ES-I3 (cell line): Measurements from ENCODE around the gene CFAP299.
"Not testable (repeated sequence)": the region's sequence is repeated elsewhere in the genome, so short reads cannot be mapped to it uniquely, and the experiment has no call there.

ENCODE experiments used
- H3K36me3 ChIP-seq: 2 replicates; pipeline ENCODE4 v1.6.1; 2013; ENCODE audit warnings: mild to moderate bottlenecking, low read length, control low read depth, moderate library complexity; ENCODE audit not compliant: insufficient read depth
- H3K4me1 ChIP-seq: 2 replicates; pipeline ENCODE4 v1.6.1; 2013; ENCODE audit warnings: mild to moderate bottlenecking, control low read depth, low read length; ENCODE audit not compliant: insufficient read depth
- H3K9ac ChIP-seq: 2 replicates; pipeline ENCODE4 v1.6.1; 2013; ENCODE audit warnings: low read depth, mild to moderate bottlenecking, low read length, moderate library complexity
- H3K9me3 ChIP-seq: 2 replicates; pipeline ENCODE4 v1.6.1; 2013; ENCODE audit warnings: mild to moderate bottlenecking, low read length, moderate library complexity; ENCODE audit not compliant: control insufficient read depth, insufficient read depth

Gene CFAP299

DNA sequence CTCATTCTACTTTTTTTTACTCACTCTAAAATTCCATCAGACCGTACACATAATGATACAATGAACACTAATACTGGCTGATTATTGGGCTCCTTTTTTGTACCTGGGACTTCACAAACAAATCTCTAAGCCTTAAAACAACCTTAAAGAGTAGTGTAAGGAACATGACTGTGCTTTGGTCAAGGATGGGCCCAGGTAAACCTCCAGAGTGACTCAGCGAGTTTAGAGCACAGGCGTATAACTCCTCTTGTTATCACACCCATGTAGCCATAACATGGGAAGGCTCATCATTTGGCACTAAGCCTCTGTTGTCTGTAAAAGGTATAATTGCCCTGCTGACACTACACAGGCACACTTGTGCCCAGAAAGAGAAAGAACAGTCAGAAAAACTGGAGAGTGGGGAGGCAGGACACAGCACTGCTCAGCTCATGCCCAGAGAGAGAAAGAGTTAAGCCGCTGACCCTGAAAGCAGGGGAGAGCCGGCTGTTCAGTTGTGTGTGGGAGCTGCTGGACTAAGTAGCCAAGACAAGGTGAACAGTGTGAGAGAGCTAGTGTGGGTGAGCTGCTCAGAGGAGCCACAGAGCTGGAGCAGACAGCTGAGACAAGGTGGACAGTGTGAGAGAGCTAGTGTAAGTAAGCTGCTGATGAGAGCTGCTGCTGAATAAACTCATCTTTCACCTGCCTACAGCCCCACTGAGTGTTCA lies 375.4 kb downstream of the CFAP299 start:
- Histone ChIP-seq H3K9ac (no peak overlapping the region), H3K9me3 (no peaks in the 10 kb centered on the region), H3K4me1 (no peaks in the 10 kb centered on the region), H3K36me3 (no peaks in the 10 kb centered on the region)

DNA sequence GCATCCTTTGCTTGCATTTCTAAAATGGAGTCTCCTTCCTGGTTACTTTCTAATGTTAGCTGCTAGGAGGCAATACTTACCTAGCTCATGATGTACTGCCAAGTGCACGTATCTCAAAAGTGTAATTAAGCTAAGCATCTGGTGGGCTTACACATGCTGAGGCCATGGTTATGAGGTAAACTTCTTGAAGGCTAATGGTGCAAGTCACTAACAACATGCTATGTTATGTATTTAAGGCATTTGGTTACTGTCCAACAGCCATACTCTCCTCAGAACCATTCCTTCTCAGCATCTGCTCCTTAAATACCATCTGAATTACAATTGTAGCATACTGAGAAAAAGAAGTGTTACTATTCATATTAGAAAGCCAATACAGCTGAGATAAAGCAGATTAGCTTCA lies 376.4 kb downstream of the CFAP299 start:
- Histone ChIP-seq H3K36me3 (no peaks in the 10 kb centered on the region), H3K4me1 (no peaks in the 10 kb centered on the region), H3K9me3 (no peaks in the 10 kb centered on the region), H3K9ac (no peak overlapping the region)

DNA sequence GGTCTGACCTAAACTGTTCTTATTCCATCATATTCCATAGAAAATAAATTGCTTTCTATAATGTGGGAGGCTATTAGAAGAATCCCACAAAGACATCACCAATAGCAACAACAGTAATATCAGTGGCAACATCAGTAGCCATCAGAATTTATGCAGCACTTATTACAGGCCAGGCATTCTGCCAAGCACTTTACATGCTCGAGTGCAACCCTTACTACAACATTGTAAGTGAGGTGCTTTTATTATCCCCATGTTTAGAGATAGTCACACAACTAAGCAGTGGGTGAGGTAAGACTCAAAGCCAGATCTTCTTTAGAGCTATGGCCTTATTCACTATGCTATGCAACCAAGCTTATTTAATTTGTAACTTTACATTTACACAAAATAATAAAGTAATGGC lies 377.9 kb downstream of the CFAP299 start:
- Histone ChIP-seq H3K9ac (no peak overlapping the region), H3K36me3 (no peaks in the 10 kb centered on the region), H3K9me3 (no peaks in the 10 kb centered on the region), H3K4me1 (no peaks in the 10 kb centered on the region)

DNA sequence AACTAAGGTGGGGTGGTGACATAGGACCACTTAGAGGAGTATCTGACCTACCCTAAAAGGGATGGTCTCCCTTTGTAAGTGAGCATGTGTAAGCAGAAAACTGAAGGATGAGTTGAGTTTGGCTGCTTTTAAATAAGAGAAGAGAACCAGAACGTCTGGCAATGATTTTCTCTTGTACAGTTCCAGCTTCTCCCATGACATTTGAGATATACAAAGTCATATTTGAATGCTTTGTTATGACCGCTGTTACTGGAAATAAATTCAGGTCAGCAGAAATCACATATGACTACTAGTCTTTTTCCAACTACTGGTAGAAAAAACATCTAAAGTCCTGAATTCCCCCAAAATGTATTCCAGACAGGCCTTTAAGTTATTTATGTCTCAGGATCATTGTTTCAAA lies 381.7 kb downstream of the CFAP299 start:
- Histone ChIP-seq H3K9me3 (no peaks in the 10 kb centered on the region), H3K9ac (no peak overlapping the region), H3K4me1 (no peaks in the 10 kb centered on the region), H3K36me3 (no peaks in the 10 kb centered on the region)

DNA sequence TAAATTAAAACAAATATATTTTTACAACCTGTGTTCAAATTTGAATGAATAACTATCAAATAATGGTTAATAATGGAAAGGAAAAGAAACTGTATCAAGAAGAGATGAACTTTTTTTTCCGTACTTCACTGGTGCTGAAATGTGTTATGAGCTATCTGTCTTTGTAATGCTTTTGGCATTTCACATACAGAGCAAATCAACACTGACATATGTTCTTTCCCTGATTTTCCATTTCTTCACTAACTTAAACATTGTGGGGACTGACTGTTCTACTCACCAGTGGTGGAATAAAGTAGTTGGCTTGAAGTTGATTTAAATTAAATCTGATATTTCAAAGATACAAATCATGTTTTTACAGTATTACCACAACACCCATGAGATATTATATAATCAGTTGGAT lies 390.9 kb downstream of the CFAP299 start:
- Histone ChIP-seq H3K9me3 (no peaks in the 10 kb centered on the region), H3K36me3 (no peaks in the 10 kb centered on the region), H3K9ac (no peak overlapping the region), H3K4me1 (no peaks in the 10 kb centered on the region)

GRCh38 chr4:80730158-80730557 lies 394.6 kb downstream of the CFAP299 start:
- Histone ChIP-seq H3K9me3 (no peaks in the 10 kb centered on the region), H3K9ac (no peak overlapping the region), H3K36me3 (no peaks in the 10 kb centered on the region), H3K4me1 (no peaks in the 10 kb centered on the region)

GRCh38 chr4:80731436-80731835 lies 395.9 kb downstream of the CFAP299 start:
- Histone ChIP-seq H3K9ac (no peak overlapping the region), H3K9me3 (no peaks in the 10 kb centered on the region), H3K4me1 (no peaks in the 10 kb centered on the region), H3K36me3 (no peaks in the 10 kb centered on the region)

DNA sequence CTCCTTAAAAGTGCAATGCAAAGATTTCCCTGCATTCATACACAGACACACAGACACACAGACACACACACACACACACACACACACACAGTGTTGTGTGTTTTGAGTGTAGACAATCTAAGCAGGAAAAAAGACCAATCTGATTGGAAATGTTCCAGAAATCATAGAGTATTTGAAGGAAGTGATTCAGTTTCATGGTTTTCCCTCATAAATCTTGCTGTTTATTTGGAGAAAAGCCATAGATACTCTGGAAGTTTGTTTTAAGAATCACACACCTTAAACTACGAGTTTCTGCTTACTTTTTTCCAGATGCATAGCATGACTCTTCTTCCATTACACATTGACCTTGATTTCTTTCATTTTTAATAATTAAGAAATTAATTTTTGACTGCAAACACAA lies 396.5 kb downstream of the CFAP299 start:
- no peaks in the 10 kb centered on the region for H3K9me3 ChIP-seq
- H3K36me3 ChIP-seq, result no peaks in the 10 kb centered on the region
- no peak overlapping the region for H3K9ac ChIP-seq
- H3K4me1 ChIP-seq, result no peaks in the 10 kb centered on the region

- Histone ChIP-seq H3K9me3 (no peaks in the 10 kb centered on the region), H3K9ac (no peak overlapping the region), H3K4me1 (no peaks in the 10 kb centered on the region), H3K36me3 (no peaks in the 10 kb centered on the region)
Observed at GRCh38 chr4:80740375-80740774, 404.8 kb downstream of the CFAP299 start.

- H3K36me3 ChIP-seq, H3K4me1 ChIP-seq, H3K9me3 ChIP-seq, H3K9ac ChIP-seq: not testable (repeated sequence)
Observed at GRCh38 chr4:80749558-80749957, 414.0 kb downstream of the CFAP299 start.

DNA sequence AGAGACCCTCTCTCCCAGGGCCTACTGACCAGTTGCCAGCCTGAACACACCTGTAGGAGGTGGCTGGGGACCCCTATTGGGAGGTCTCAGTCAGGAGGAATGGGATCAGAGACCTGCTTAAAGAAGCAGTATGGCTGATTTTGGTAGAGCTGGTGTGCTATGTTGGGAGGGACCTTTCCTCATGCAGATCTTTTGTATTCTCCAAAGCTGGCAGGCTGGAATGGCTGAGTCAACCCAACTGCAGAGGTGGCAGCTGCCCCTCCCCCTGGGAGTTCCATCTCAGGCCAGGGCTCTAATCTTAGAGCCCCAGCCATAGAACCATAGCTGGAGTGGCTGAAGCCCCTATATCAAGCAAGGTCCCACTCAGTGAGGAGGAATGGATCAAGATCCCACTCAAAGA lies 415.7 kb downstream of the CFAP299 start:
- Histone ChIP-seq H3K9ac (no peak overlapping the region), H3K36me3 (no peaks in the 10 kb centered on the region), H3K4me1 (no peaks in the 10 kb centered on the region), H3K9me3 (no peaks in the 10 kb centered on the region)

- no peak overlapping the region for H3K9ac ChIP-seq
- no peaks in the 10 kb centered on the region for H3K36me3 ChIP-seq
- no peaks in the 10 kb centered on the region for H3K9me3 ChIP-seq
- H3K4me1 ChIP-seq, result no peaks in the 10 kb centered on the region
Observed at GRCh38 chr4:80767944-80768343, 432.4 kb downstream of the CFAP299 start.

GRCh38 chr4:80776168-80776567 lies 440.6 kb downstream of the CFAP299 start:
- H3K9me3 ChIP-seq, result no peaks in the 10 kb centered on the region
- H3K36me3 ChIP-seq, result no peaks in the 10 kb centered on the region
- no peak overlapping the region for H3K9ac ChIP-seq
- H3K4me1 ChIP-seq, result no peaks in the 10 kb centered on the region

DNA sequence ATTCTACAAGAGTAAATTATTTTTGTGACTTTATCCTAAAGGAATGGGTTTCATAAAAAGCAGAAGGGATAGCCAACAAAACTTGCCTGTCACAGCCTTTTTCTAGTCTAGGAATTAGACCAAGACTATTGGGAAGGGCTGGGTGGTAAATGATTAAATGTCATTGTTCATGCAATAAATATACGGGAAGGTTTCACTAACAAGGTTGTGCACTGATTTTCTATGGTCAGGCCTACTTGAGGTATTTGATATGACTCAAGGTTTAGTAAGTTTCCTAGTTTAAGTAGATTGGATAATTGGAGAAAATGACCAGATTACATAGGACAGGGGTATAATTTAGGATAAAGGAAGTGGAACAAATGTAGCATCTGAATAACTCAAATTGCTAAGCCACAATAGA lies 445.9 kb downstream of the CFAP299 start:
- Histone ChIP-seq H3K9ac (no peak overlapping the region), H3K36me3 (no peaks in the 10 kb centered on the region), H3K4me1 (no peaks in the 10 kb centered on the region), H3K9me3 (no peaks in the 10 kb centered on the region)

DNA sequence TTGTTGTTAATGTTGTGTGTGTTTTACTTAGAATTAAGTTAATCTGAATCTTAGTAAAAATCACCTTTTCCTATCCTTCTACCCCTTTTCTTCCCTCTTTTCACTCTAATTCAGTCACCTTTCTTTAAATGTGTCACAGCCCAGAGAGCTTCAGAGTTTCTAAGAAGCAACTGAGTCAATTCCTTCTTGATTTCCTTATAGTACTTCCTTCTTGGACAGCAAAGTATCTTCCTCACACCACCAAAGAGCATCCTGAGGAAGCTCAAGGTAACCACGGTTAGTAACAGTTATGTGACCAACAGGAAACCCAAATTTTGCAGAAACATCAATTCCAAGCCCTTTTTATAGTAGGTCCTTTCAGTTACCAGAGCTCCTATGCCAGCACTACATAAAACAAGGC lies 451.8 kb downstream of the CFAP299 start:
- Histone ChIP-seq H3K36me3 (no peaks in the 10 kb centered on the region), H3K9me3 (no peaks in the 10 kb centered on the region), H3K9ac (no peak overlapping the region), H3K4me1 (no peaks in the 10 kb centered on the region)

- H3K36me3 ChIP-seq, result no peaks in the 10 kb centered on the region
- no peaks in the 10 kb centered on the region for H3K9me3 ChIP-seq
- H3K4me1 ChIP-seq, result no peaks in the 10 kb centered on the region
- H3K9ac ChIP-seq, result no peak overlapping the region
Observed at GRCh38 chr4:80788798-80789197, 453.3 kb downstream of the CFAP299 start.
